ENCODE data around the gene SLC2A9. TPM values are rescaled to one million over a fixed set of nuclear protein-coding genes. Genes with fewer than 3 reads are reported as not detected.

The SLC2A9 gene
- total RNA-seq, 2 donors from 2014 or later: 0.95 to 1.9 TPM

- no peak for DNase-seq
- Mint-ChIP-seq H3K9me3 (no peaks in the 10 kb centered on the region), H3K36me3 (ENCODE audit: low read depth) (no peaks in the 10 kb centered on the region), H3K27ac (no peak overlapping the region), H3K27me3 (ENCODE audit: insufficient read depth) (peaks cover 10% of the 10 kb centered on the region), H3K4me1 (no peaks in the 10 kb centered on the region), H3K4me3 (no peak overlapping the region)
- H3K4me1 ChIP-seq (ENCODE audit: control insufficient read depth, insufficient read depth, low read length): no peaks in the 10 kb centered on the region
- no peaks in the 10 kb centered on the region for H3K36me3 ChIP-seq (ENCODE audit: control insufficient read depth, insufficient read depth, low read length)
- no peak overlapping the region for H3K9ac ChIP-seq (ENCODE audit: extremely low read depth, low read length, poor library complexity, severe bottlenecking)
- WGBS, 2 experiments (ENCODE audit: insufficient coverage in 1 of 2, insufficient read length in 1 of 2): 87 to 91% methylated on average over 10 of the region's 10 CpGs
- TF ChIP-seq, protein P1, sequence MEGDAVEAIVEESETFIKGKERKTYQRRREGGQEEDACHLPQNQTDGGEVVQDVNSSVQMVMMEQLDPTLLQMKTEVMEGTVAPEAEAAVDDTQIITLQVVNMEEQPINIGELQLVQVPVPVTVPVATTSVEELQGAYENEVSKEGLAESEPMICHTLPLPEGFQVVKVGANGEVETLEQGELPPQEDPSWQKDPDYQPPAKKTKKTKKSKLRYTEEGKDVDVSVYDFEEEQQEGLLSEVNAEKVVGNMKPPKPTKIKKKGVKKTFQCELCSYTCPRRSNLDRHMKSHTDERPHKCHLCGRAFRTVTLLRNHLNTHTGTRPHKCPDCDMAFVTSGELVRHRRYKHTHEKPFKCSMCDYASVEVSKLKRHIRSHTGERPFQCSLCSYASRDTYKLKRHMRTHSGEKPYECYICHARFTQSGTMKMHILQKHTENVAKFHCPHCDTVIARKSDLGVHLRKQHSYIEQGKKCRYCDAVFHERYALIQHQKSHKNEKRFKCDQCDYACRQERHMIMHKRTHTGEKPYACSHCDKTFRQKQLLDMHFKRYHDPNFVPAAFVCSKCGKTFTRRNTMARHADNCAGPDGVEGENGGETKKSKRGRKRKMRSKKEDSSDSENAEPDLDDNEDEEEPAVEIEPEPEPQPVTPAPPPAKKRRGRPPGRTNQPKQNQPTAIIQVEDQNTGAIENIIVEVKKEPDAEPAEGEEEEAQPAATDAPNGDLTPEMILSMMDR (conservative IDR thresholded peaks at IDR 0.05): peak; percentile 26
- H3K27ac ChIP-seq (ENCODE audit: low read depth, low read length): no peak overlapping the region
- no peak overlapping the region for H3K4me3 ChIP-seq (ENCODE audit: low read length)
- peaks cover 4% of the 10 kb centered on the region for H3K27me3 ChIP-seq (ENCODE audit: control insufficient read depth, insufficient read depth, low read length, poor library complexity, severe bottlenecking)
- no peaks in the 10 kb centered on the region for H3K9me3 ChIP-seq (ENCODE audit: control insufficient read depth, low read length)
These were observed 93.8 kb downstream of the SLC2A9 start for GRCh38 chr4:9927341-9928007.

DNA sequence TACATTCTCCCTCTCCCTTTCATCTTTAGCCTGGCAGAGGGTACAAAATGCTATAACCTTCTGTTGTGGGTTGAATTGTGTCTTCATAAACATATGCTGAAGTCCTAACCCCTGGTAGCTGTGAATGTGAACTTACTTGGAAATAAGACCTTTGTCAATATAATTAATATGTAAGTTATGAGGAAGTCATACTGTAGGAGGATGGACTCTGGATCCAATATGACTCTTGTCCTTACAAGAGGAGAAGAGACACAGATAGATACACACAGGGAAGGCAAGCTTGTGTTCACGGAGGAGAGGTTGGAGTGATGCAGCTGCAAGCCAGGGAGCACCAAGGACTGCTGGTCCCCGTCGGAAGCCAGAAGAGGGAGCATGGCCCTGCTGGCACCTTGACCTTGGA, 94.7 kb downstream of the SLC2A9 start:
- no peak overlapping the region for H3K27ac ChIP-seq (ENCODE audit: low read depth, low read length)
- no peaks in the 10 kb centered on the region for H3K9me3 ChIP-seq (ENCODE audit: control insufficient read depth, low read length)
- H3K4me1 ChIP-seq (ENCODE audit: control insufficient read depth, insufficient read depth, low read length): no peaks in the 10 kb centered on the region
- H3K4me3 ChIP-seq (ENCODE audit: low read length): no peak overlapping the region
- H3K27me3 ChIP-seq (ENCODE audit: control insufficient read depth, insufficient read depth, low read length, poor library complexity, severe bottlenecking): no peaks in the 10 kb centered on the region
- Mint-ChIP-seq H3K27me3 (ENCODE audit: insufficient read depth) (peaks cover 8% of the 10 kb centered on the region), H3K27ac (no peak overlapping the region), H3K4me1 (no peaks in the 10 kb centered on the region), H3K4me3 (no peak overlapping the region), H3K9me3 (no peaks in the 10 kb centered on the region), H3K36me3 (ENCODE audit: low read depth) (no peaks in the 10 kb centered on the region)
- 83 to 91% methylated on average over 2 to 3 of the region's 3 CpGs for WGBS, 2 experiments (ENCODE audit: insufficient coverage in 1 of 2, insufficient read length in 1 of 2)
- no peaks in the 10 kb centered on the region for H3K36me3 ChIP-seq (ENCODE audit: control insufficient read depth, insufficient read depth, low read length)
- TF ChIP-seq, protein P1 (conservative IDR thresholded peaks at IDR 0.05): no peak
- DNase-seq: no peak
- H3K9ac ChIP-seq (ENCODE audit: extremely low read depth, low read length, poor library complexity, severe bottlenecking): no peak overlapping the region

GRCh38 chr4:9925750-9926439, 95.4 kb downstream of the SLC2A9 start:
- no peaks in the 10 kb centered on the region for H3K9me3 ChIP-seq (ENCODE audit: control insufficient read depth, low read length)
- Mint-ChIP-seq H3K36me3 (ENCODE audit: low read depth) (no peaks in the 10 kb centered on the region), H3K4me3 (no peak overlapping the region), H3K9me3 (no peaks in the 10 kb centered on the region), H3K27me3 (ENCODE audit: insufficient read depth) (peaks cover 8% of the 10 kb centered on the region), H3K4me1 (peaks cover 4% of the 10 kb centered on the region), H3K27ac (no peak overlapping the region)
- peaks cover under 1% of the 10 kb centered on the region for H3K4me1 ChIP-seq (ENCODE audit: control insufficient read depth, insufficient read depth, low read length)
- H3K9ac ChIP-seq (ENCODE audit: extremely low read depth, low read length, poor library complexity, severe bottlenecking): no peak overlapping the region
- H3K27ac ChIP-seq (ENCODE audit: low read depth, low read length): no peak overlapping the region
- no peak for DNase-seq
- no peak overlapping the region for H3K4me3 ChIP-seq (ENCODE audit: low read length)
- 87% methylated on average over 5 to 8 of the region's 8 CpGs for WGBS, 2 experiments (ENCODE audit: insufficient coverage in 1 of 2, insufficient read length in 1 of 2)
- H3K36me3 ChIP-seq (ENCODE audit: control insufficient read depth, insufficient read depth, low read length): no peaks in the 10 kb centered on the region
- TF ChIP-seq, protein P1 (conservative IDR thresholded peaks at IDR 0.05): no peak
- no peaks in the 10 kb centered on the region for H3K27me3 ChIP-seq (ENCODE audit: control insufficient read depth, insufficient read depth, low read length, poor library complexity, severe bottlenecking)

All from endodermal cell (in vitro differentiated cells).